ENCODE measurements around the gene IRF8. TPM values are rescaled to one million over a fixed set of nuclear protein-coding genes. Genes with fewer than 3 reads are reported as not detected.

IRF8 gene
- total RNA-seq, 2 experiments from 2014 or later: 4.8 to 4.9 TPM

GRCh38 chr16:85944572-85945423, 45.8 kb downstream of the IRF8 start:
- POLR2A ChIA-PET: interaction anchor here (1.3 kb wide), 1 partner anchor 45 kb away, joined by 5 read pairs; the partner anchor contains the start of gene IRF8
- Mint-ChIP-seq H3K27ac (no peak overlapping the region), H3K27me3 (peaks cover 60% of the 10 kb centered on the region), H3K9me3 (no peaks in the 10 kb centered on the region), H3K36me3 (ENCODE audit: low read depth) (no peaks in the 10 kb centered on the region), H3K4me3 (no peak overlapping the region), H3K4me1 (peaks cover 13% of the 10 kb centered on the region)
- DNase-seq: no peak
- CTCF ChIA-PET: interaction anchor here (1.2 kb wide), 1 partner anchor 9 kb away, joined by 3 read pairs; no protein-coding TSS in a partner anchor

- peaks cover 58% of the 10 kb centered on the region for H3K27me3 Mint-ChIP-seq
- no peak overlapping the region for H3K27ac Mint-ChIP-seq
- ChIA-PET POLR2A (no interaction called here), CTCF (no interaction called here)
- H3K4me3 Mint-ChIP-seq: no peak overlapping the region
- DNase-seq: no peak
- peaks cover 13% of the 10 kb centered on the region for H3K4me1 Mint-ChIP-seq
- H3K9me3 Mint-ChIP-seq: no peaks in the 10 kb centered on the region
- no peaks in the 10 kb centered on the region for H3K36me3 Mint-ChIP-seq (ENCODE audit: low read depth)
Observed at GRCh38 chr16:85945424-85945751, 46.4 kb downstream of the IRF8 start.

GRCh38 chr16:85946541-85947124, 47.7 kb downstream of the IRF8 start:
- DNase-seq: no peak
- Mint-ChIP-seq H3K4me1 (peaks cover 13% of the 10 kb centered on the region), H3K36me3 (ENCODE audit: low read depth) (no peaks in the 10 kb centered on the region), H3K27ac (no peak overlapping the region), H3K27me3 (peaks cover 68% of the 10 kb centered on the region), H3K4me3 (no peak overlapping the region), H3K9me3 (no peaks in the 10 kb centered on the region)
- CTCF ChIA-PET: interaction anchor here (1.0 kb wide), 1 partner anchor 125 kb away, joined by 3 read pairs; no protein-coding TSS in a partner anchor
- POLR2A ChIA-PET: no interaction called here

- peaks cover 13% of the 10 kb centered on the region for H3K4me1 Mint-ChIP-seq
- DNase-seq: peak; percentile 30
- ChIA-PET POLR2A (no interaction called here), CTCF (no interaction called here)
- H3K9me3 Mint-ChIP-seq: no peaks in the 10 kb centered on the region
- H3K4me3 Mint-ChIP-seq: peak overlapping the region; percentile 66
- H3K36me3 Mint-ChIP-seq (ENCODE audit: low read depth): no peaks in the 10 kb centered on the region
- peaks cover 67% of the 10 kb centered on the region for H3K27me3 Mint-ChIP-seq
- no peak overlapping the region for H3K27ac Mint-ChIP-seq
Observed at GRCh38 chr16:85947230-85948137, 48.5 kb downstream of the IRF8 start.

GRCh38 chr16:85948138-85948509, 49.2 kb downstream of the IRF8 start:
- peaks cover 13% of the 10 kb centered on the region for H3K4me1 Mint-ChIP-seq
- peak overlapping the region; percentile 66 for H3K4me3 Mint-ChIP-seq
- no peaks in the 10 kb centered on the region for H3K9me3 Mint-ChIP-seq
- no peak overlapping the region for H3K27ac Mint-ChIP-seq
- ChIA-PET CTCF (no interaction called here), POLR2A (no interaction called here)
- no peak for DNase-seq
- no peaks in the 10 kb centered on the region for H3K36me3 Mint-ChIP-seq (ENCODE audit: low read depth)
- H3K27me3 Mint-ChIP-seq: peaks cover 66% of the 10 kb centered on the region

GRCh38 chr16:85948616-85949265, 49.8 kb downstream of the IRF8 start:
- Mint-ChIP-seq H3K9me3 (no peaks in the 10 kb centered on the region), H3K27me3 (peaks cover 62% of the 10 kb centered on the region), H3K4me3 (no peak overlapping the region), H3K4me1 (peaks cover 13% of the 10 kb centered on the region), H3K36me3 (ENCODE audit: low read depth) (no peaks in the 10 kb centered on the region), H3K27ac (no peak overlapping the region)
- ChIA-PET CTCF (no interaction called here), POLR2A (no interaction called here)
- DNase-seq: no peak

GRCh38 chr16:85950136-85950918, 51.4 kb downstream of the IRF8 start:
- ChIA-PET POLR2A (no interaction called here), CTCF (no interaction called here)
- DNase-seq: no peak
- Mint-ChIP-seq H3K9me3 (no peaks in the 10 kb centered on the region), H3K4me1 (peaks cover 13% of the 10 kb centered on the region), H3K4me3 (no peak overlapping the region), H3K27ac (no peak overlapping the region), H3K36me3 (ENCODE audit: low read depth) (no peaks in the 10 kb centered on the region), H3K27me3 (peaks cover 53% of the 10 kb centered on the region)

GRCh38 chr16:85952197-85952596, 53.2 kb downstream of the IRF8 start:
- no peaks in the 10 kb centered on the region for H3K9me3 Mint-ChIP-seq
- H3K4me3 Mint-ChIP-seq: no peak overlapping the region
- no peak for DNase-seq
- H3K27ac Mint-ChIP-seq: no peak overlapping the region
- peaks cover 7% of the 10 kb centered on the region for H3K4me1 Mint-ChIP-seq
- H3K36me3 Mint-ChIP-seq (ENCODE audit: low read depth): no peaks in the 10 kb centered on the region
- H3K27me3 Mint-ChIP-seq: peaks cover 44% of the 10 kb centered on the region
- ChIA-PET CTCF (no interaction called here), POLR2A (no interaction called here)

GRCh38 chr16:85952811-85953210, 53.8 kb downstream of the IRF8 start:
- Mint-ChIP-seq H3K9me3 (no peaks in the 10 kb centered on the region), H3K27me3 (peaks cover 38% of the 10 kb centered on the region), H3K4me1 (peaks cover 1% of the 10 kb centered on the region), H3K36me3 (ENCODE audit: low read depth) (no peaks in the 10 kb centered on the region), H3K27ac (no peak overlapping the region), H3K4me3 (no peak overlapping the region)
- DNase-seq: no peak
- CTCF ChIA-PET: no interaction called here
- POLR2A ChIA-PET: no interaction called here

GRCh38 chr16:85954927-85955519, 56.1 kb downstream of the IRF8 start:
- no peaks in the 10 kb centered on the region for H3K9me3 Mint-ChIP-seq
- no peak overlapping the region for H3K4me3 Mint-ChIP-seq

GRCh38 chr16:85955566-85955965, 56.6 kb downstream of the IRF8 start:
- H3K4me3 Mint-ChIP-seq: no peak overlapping the region
- no peaks in the 10 kb centered on the region for H3K9me3 Mint-ChIP-seq
- no peak overlapping the region for H3K27ac Mint-ChIP-seq
- ChIA-PET POLR2A (no interaction called here), CTCF (interaction anchor here (0.6 kb wide), 1 partner anchor 211 kb away, joined by 3 read pairs; no protein-coding TSS in a partner anchor)
- no peaks in the 10 kb centered on the region for H3K4me1 Mint-ChIP-seq
- H3K36me3 Mint-ChIP-seq (ENCODE audit: low read depth): no peaks in the 10 kb centered on the region
- DNase-seq: no peak
- H3K27me3 Mint-ChIP-seq: peaks cover 19% of the 10 kb centered on the region

More at GRCh38 chr16:85954927-85955519, 56.1 kb downstream of the IRF8 start:
- CTCF ChIA-PET: no interaction called here
- H3K27ac Mint-ChIP-seq: no peak overlapping the region
- H3K27me3 Mint-ChIP-seq: peaks cover 23% of the 10 kb centered on the region
- no peaks in the 10 kb centered on the region for H3K36me3 Mint-ChIP-seq (ENCODE audit: low read depth)
- no peaks in the 10 kb centered on the region for H3K4me1 Mint-ChIP-seq
- DNase-seq: no peak
- POLR2A ChIA-PET: no interaction called here

GRCh38 chr16:85956426-85956825, 57.5 kb downstream of the IRF8 start:
- Mint-ChIP-seq H3K4me1 (no peaks in the 10 kb centered on the region), H3K4me3 (no peak overlapping the region), H3K36me3 (ENCODE audit: low read depth) (no peaks in the 10 kb centered on the region), H3K27ac (no peak overlapping the region), H3K9me3 (no peaks in the 10 kb centered on the region), H3K27me3 (peaks cover 14% of the 10 kb centered on the region)
- CTCF ChIA-PET: interaction anchor here (0.6 kb wide), 1 partner anchor 212 kb away, joined by 3 read pairs; no protein-coding TSS in a partner anchor
- POLR2A ChIA-PET: no interaction called here
- DNase-seq: no peak
